ENCODE measurements around the gene ARL5A.

- no peak for TF ChIP-seq CTCF (IDR thresholded peaks at IDR 0.05; ENCODE audit: low read depth, low read length)
- no peak for TF ChIP-seq MAX (IDR thresholded peaks at IDR 0.05; ENCODE audit: low read depth, low read length)
- no peak for TF ChIP-seq POLR2A (IDR thresholded peaks at IDR 0.05; ENCODE audit: extremely low read depth, insufficient read length)
Measured at GRCh38 chr2:151809073-151809383, 19.2 kb downstream of the ARL5A start.

Data from NB4 (cell line).